HG03558 (cell line): Measurements from ENCODE around the gene FAM107B.
"Not testable (repeated sequence)": the region's sequence is repeated elsewhere in the genome, so short reads cannot be mapped to it uniquely, and the experiment has no call there.

Experiments used
- ATAC-seq: cut with Tn5 transposase; IDR thresholded peaks from one replicate; pipeline ENCODE4 v1.9.1; 2021; ENCODE audit warnings: moderate number of reproducible peaks; ENCODE audit not compliant: unreplicated experiment; ENCODE audit errors: extremely low read depth

The FAM107B gene

DNA sequence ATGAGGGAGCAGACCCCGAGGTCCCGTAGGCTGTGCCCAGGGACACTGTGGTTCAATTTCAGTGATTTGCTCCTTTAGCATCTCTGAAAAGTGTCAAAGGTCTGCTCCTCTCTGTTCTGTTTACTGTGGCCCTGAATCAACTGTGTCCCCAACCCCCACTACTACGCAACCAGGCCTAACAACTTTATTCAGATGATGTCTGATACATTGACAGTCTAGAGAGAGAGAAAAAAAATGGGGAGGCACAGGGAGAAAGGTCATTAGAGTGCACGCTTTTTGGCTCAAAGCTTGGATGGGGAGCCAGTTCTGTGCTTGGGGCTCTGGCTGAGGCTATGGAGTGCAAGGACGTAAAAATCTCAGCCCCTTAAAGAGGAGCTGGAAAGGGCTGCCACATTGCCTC, 77.9 kb downstream of the FAM107B start:
- no peak for ATAC-seq

GRCh38 chr10:14695847-14696480, 78.7 kb downstream of the FAM107B start:
- ATAC-seq: no peak

GRCh38 chr10:14693891-14694290, 80.8 kb downstream of the FAM107B start:
- no peak for ATAC-seq

- no peak for ATAC-seq
Observed at GRCh38 chr10:14692344-14693076, 82.2 kb downstream of the FAM107B start.

GRCh38 chr10:14691359-14691758, 83.3 kb downstream of the FAM107B start:
- no peak for ATAC-seq

- no peak for ATAC-seq
Observed at GRCh38 chr10:14688606-14689005, 86.1 kb downstream of the FAM107B start.

DNA sequence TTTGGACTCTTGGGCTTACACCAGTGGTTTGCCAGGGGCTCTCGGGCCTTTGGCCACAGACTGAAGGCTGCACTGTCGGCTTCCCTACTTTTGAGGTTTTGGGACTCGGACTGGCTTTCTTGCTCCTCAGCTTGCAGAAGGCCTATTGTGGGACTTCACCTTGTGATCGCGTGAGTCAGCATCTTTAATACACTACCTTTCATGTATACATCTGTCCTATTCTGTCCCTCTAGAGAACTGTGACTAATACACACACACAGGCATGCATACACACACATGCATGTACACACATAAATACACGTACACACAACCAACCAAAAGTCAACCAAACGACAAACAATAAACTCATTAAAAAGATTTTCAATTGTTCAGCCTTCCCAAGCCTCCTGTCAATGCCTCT, 86.5 kb downstream of the FAM107B start:
- ATAC-seq: not testable (repeated sequence)

DNA sequence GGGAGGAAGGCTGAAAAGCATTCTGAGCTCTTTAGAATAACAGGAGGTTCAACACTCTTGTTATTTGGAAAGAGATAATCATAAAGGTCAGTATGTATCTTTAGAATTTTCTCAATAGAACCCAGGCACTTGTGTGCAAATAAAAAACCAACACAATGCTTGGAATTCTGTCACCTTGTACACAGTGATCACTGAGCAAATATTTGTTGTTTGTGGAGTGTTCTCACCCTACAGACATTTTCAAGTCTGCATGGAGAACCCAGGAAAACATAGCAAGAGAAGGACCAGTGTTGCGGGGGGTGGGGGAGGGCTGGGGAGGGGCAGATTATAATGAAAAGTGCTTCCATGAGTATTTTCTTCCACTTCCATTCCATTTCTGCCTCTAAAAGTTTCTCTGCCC, 87.4 kb downstream of the FAM107B start:
- ATAC-seq: no peak

DNA sequence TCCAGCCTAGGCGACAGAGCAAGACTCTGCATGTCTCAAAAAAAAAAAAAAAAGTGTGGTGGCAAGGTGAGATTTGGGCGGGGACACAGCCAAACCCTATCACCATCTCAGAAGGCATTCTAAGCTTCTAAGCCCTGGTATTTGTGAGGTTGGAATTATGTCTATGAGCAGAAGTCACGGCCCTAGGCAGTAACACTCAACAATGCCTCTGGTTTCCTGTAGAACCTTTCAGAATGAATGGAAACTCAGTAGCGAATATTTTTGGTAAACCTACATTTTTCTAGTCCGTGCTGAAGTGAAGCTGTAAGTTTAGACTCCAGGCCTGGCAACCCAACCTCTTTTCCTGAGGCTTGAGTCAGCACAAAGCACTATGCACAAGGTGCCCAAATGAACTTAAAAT, 88.3 kb downstream of the FAM107B start:
- no peak for ATAC-seq

DNA sequence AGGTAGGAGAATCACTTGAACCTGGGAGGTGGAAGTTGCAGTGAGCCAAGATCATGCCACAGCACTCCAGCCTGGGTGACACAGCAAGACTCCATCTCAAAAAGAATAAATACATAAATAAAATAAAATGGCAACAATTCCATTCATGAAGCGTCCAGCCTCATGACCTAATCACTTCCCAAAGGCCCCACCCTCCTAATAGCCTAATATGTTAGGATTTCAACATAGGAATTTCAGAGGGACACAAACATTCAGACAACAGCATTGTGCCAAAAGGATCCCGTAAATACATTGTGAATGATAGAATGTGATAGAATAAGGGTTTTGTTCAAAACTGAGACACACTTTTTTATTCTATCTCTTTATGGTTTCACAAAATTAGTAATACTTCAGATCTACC, 90.3 kb downstream of the FAM107B start:
- ATAC-seq: no peak

DNA sequence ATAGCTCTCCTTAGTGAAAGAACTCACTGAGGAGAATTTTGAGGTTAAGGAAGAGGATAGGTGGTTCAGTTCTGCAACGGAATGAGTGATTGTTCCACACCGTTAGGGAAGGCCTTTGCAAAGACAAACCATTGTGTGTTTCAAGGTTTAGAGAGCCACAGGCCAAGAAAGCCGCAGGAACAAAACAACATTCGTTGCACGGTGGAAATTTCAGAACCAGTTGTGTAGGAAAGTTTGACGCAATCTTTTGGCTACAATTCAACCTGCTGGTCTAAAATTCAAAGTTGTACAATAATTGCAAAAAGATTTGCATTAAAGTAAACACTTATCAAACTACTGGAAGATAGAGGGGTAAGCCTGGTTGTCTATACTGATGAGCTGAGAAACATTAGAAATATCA, 91.4 kb downstream of the FAM107B start:
- no peak for ATAC-seq

GRCh38 chr10:14681802-14682201, 92.9 kb downstream of the FAM107B start:
- ATAC-seq: no peak

GRCh38 chr10:14681305-14681704, 93.4 kb downstream of the FAM107B start:
- no peak for ATAC-seq

DNA sequence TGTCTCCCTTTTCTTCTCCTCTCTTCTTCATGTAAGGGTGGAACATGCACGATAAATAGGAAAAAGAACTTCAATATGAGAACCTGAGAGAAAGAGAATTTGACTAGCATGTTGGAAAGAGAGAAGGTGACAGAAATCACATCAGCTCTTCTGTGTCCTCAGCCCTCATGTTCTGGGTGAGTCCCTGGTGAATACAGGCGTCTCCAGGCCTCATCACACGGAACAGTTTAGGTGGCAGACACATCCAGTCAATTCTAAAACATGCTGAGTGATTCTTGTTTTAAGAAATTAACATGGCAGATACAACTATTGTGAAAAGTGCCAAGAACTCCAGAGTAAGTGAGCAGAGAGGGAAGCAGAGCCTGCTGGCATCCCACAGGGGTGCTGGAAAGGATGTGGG, 96.1 kb downstream of the FAM107B start:
- ATAC-seq: no peak

GRCh38 chr10:14676732-14677131, 98.0 kb downstream of the FAM107B start:
- no peak for ATAC-seq

DNA sequence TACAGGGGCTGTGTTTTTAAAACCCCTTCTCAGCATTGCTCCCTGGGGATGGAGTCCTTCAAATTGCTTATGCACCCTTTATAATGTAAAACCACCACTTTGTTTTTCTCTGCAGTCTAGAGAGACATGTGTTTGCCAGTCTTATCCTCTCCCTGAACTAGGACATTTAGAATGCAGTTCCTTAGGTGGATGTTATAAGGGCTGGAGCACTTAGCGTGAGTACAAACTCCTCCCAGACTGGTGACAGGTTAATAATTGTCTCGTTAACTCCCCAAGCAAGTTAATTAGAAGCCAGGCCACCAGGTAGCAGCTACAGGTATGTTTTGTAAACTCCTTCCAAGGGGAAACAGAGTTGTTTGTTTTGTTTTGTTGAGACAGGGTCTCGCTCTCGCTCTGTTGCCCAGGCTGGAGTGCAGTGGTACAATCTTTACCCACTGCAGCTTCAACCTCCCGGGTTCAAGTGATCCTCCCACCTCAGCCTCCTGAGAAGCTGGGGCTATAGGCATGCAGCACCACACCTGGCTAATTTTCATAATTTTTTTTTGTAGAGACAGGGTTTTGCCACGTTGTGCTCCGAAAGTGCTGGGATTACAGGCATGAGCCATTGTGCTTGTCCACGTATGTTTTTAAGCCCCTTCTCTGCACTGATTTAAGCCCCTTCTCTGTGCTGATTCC, 100.2 kb downstream of the FAM107B start:
- no peak for ATAC-seq

DNA sequence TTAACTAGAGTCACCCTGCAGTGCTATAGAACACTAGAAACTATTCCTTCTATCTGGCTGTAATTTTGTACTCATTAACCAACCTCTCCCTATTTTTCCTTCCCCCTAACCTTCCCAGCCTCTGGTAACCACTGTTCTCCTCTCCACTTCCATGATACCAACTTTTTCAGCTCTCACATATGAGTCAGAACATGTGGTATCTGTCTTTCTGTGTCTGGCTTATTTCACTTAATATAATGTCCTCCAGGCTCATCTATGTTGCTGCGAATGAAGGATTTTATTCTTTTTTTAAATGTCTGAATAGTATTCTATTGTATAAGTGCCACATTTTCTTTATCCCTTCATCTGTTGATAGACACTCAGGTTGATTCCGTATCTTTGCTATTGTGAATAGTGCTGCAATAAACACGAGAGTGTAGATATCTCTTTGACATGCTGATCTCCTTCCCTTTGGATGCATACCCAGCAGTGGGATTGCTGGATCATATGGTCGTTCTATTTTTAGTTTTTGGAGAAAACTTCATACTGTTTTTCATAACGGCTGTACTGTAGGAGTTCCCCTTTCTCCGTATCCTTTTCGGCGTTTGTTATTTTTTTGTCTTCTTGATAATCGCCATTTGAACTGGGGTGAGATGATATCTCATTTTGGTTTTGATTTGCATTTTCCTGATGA, 101.4 kb downstream of the FAM107B start:
- ATAC-seq: no peak

DNA sequence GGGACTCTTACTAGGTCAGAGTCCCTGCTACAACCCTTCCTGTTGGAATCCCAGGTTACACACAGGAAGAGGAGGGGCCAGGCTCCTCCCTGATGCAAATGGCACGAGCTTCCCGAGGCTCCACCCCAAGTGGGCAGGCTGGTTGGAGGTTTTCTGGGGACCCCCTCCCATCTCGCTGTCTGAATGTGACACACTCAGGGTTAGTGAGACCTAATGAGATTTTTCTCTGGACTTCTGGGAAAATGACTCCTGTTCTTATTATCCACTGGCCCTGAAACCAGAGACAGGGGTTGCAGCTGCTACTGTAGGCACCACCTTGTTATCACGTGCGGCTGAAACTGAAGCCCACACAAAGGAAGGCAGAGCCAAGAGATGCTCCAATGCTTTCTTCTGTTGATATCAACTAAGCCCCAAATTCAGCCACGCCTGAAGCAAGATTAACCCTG, 103.3 kb downstream of the FAM107B start:
- ATAC-seq: no peak

- ATAC-seq: no peak
Observed at GRCh38 chr10:14670551-14671240, 104.0 kb downstream of the FAM107B start.

DNA sequence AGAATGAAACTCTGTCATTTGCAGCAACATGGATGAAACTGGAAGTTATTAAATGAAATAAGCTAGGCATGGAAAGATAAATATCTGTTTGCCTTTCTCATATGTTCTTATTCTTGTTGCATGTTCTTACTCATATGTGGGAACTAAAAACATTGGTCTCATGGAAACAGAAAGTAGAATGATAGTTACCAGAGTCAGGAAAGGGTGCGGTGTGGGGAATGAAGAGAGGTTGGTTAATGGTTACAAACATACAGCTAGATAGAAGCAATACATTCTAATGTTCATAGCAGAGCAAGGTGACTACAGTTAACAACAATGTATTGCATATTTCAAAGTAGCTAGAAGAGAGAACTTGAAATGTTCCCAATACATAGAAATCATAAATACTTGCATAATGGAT, 105.1 kb downstream of the FAM107B start:
- no peak for ATAC-seq
